Measurements from ENCODE around the gene SREBF2. TPM values are rescaled to one million over a fixed set of nuclear protein-coding genes. Genes with fewer than 3 reads are reported as not detected.
A peak's percentile ranks its signal among the peaks of the same experiment; 100 is the strongest.

The SREBF2 gene
- total and polyA plus RNA-seq, 4 donors, result 68.1 to 155 (median 75.9) TPM

DNA sequence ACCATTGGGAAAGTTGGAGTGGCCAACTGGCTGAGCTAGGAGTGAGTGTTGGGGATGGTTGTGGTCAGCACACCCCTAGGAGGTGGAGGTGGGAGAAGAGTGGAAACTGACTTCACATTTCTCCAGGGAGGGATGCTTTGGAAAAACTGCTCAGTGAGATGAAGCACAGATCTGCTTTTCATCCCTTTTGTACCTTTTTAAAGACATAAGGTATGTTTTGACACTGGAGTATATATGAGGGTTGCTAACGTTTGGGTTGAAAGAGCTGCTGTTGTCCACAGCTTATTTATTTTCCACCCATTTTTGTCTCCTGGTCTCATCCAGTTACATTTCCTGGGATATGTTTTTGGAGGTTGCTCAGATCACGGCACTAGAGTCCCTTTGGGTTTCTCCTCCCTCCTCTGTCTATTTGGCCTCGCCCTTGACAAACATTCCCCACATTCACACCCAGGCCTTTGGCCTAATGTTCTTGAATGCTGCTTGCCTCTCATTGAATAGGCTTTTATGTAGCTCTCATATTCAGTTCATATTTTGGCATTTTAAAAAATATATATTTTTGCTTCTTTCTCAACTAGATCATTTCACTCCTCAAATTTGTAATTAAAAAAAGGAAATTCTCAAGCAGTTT lies 8.3 kb downstream of the SREBF2 start:
- no peaks in the 10 kb centered on the region for H3K27me3 ChIP-seq (ENCODE audit: control insufficient read depth in 3 of 3, insufficient read depth in 3 of 3, low read length in 2 of 3)
- ATAC-seq (ENCODE audit: insufficient read depth, low FRiP score), result no peak
- TF ChIP-seq CTCF (IDR thresholded peaks at IDR 0.05; ENCODE audit: control extremely low read depth, extremely low read depth), result no peak
- no peak overlapping the region for H3K9ac ChIP-seq (ENCODE audit: insufficient read depth in 1 of 2, low read length in 2 of 2)
- no peaks in the 10 kb centered on the region for H3K9me3 ChIP-seq (ENCODE audit: control insufficient read depth in 4 of 4, insufficient read depth in 3 of 4, low read length in 3 of 4)
- peak overlapping the region in 1 of 2 donors; percentile 51 for H3K27ac ChIP-seq (ENCODE audit: low read depth in 1 of 2, low read length in 1 of 2)
- H3K36me3 ChIP-seq (ENCODE audit: control insufficient read depth in 4 of 4, insufficient read depth in 4 of 4, low read length in 4 of 4), result peaks cover 3 to 15% (median 6%) of the 10 kb centered on the region in 4 donors
- 58 to 73% methylated on average over 3 of the region's 3 CpGs for WGBS, 2 donors
- no peak overlapping the region for H3K4me3 ChIP-seq
- no peak for DNase-seq
- H3K4me1 ChIP-seq (ENCODE audit: control insufficient read depth in 5 of 5, insufficient read depth in 5 of 5, low read length in 5 of 5), result peaks cover 0 to 43% (median 12%) of the 10 kb centered on the region in 5 donors

DNA sequence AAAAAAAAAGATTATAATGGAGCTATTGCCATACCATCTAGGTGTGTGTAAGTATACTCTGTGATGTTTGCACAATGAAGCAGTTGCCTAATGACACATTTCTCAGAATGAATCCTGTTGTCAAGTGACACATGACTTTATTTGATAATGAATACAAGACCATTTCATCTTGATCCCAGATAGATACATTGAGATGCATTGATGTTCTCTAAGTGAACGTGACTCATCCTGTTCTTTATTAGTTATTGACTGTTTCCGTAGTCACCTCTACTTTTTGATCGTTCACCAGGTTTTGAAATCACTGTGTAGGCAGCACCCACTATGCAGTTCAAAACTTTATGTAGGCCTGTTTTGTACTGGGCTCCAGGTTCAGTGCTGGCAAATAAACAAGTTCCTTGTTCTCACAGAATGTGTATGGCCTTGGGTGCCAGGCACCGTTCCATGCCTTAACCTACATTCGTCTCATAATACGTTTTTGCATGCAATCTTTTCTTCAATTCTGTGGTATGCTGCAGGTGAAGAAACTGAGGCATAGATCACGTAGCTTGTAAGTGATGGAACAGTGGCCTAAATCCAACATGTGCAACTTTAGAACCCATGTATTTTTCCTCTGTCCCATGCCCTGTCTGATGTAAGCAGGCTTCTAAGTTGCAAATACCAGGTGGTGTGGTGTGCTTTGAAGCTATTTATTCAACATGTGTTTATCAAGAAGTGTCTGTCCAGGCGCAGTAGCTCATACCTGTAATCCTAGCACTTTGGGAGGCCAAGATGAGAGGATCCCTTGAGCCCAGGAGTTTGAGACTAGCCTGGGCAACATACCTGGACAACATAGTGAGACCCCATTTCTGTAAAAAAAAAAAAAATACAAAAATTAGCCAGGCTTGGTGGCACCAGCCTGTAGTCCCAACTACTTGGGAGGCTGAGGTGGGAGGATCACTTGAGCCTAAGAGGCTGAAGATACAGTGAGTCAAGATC lies 10.4 kb downstream of the SREBF2 start:
- 86 to 93% methylated on average over 8 of the region's 8 CpGs for WGBS, 2 donors
- H3K9me3 ChIP-seq (ENCODE audit: control insufficient read depth in 4 of 4, insufficient read depth in 3 of 4, low read length in 3 of 4), result no peaks in the 10 kb centered on the region
- no peak for TF ChIP-seq CTCF (IDR thresholded peaks at IDR 0.05; ENCODE audit: control extremely low read depth, extremely low read depth)
- H3K4me3 ChIP-seq, result no peak overlapping the region
- H3K4me1 ChIP-seq (ENCODE audit: control insufficient read depth in 5 of 5, insufficient read depth in 5 of 5, low read length in 5 of 5), result peaks cover 0 to 48% (median 18%) of the 10 kb centered on the region in 5 donors
- peaks cover 3 to 14% (median 4%) of the 10 kb centered on the region in 4 donors for H3K36me3 ChIP-seq (ENCODE audit: control insufficient read depth in 4 of 4, insufficient read depth in 4 of 4, low read length in 4 of 4)
- no peak for ATAC-seq (ENCODE audit: insufficient read depth, low FRiP score)
- H3K27ac ChIP-seq (ENCODE audit: low read depth in 1 of 2, low read length in 1 of 2), result peak overlapping the region in 1 of 2 donors; percentile 57
- no peaks in the 10 kb centered on the region for H3K27me3 ChIP-seq (ENCODE audit: control insufficient read depth in 3 of 3, insufficient read depth in 3 of 3, low read length in 2 of 3)
- no peak for DNase-seq
- no peak overlapping the region for H3K9ac ChIP-seq (ENCODE audit: insufficient read depth in 1 of 2, low read length in 2 of 2)

DNA sequence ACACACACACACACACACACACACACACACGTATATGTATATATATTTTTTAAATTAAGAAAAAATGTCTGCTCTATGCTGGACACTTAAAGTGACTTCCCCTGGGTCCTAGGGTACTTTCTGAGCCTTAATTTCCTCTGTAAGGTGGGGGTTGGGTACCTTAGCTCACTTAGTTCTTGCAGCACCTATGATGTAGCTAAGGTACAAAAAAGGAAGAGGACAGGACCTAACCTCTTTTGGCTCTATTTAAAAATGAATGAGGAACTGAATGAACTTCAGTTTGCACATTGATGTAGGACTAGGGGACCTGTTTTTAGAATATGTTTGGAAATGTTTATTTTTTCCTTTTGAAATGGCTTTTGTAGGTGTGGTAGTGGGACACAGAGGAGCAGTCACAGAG lies 11.1 kb downstream of the SREBF2 start:
- no peak for ATAC-seq (ENCODE audit: insufficient read depth, low FRiP score)
- no peak for TF ChIP-seq CTCF (IDR thresholded peaks at IDR 0.05; ENCODE audit: control extremely low read depth, extremely low read depth)
- H3K4me3 ChIP-seq, result no peak overlapping the region
- 25 to 70% methylated on average over 1 of the region's 1 CpG for WGBS, 2 donors
- H3K36me3 ChIP-seq (ENCODE audit: control insufficient read depth in 4 of 4, insufficient read depth in 4 of 4, low read length in 4 of 4), result peaks cover 3 to 11% (median 4%) of the 10 kb centered on the region in 4 donors
- H3K9ac ChIP-seq (ENCODE audit: insufficient read depth in 1 of 2, low read length in 2 of 2), result no peak overlapping the region
- peaks cover 0 to 47% (median 20%) of the 10 kb centered on the region in 5 donors for H3K4me1 ChIP-seq (ENCODE audit: control insufficient read depth in 5 of 5, insufficient read depth in 5 of 5, low read length in 5 of 5)
- H3K27ac ChIP-seq (ENCODE audit: low read depth in 1 of 2, low read length in 1 of 2), result no peak overlapping the region
- no peak for DNase-seq
- no peaks in the 10 kb centered on the region for H3K27me3 ChIP-seq (ENCODE audit: control insufficient read depth in 3 of 3, insufficient read depth in 3 of 3, low read length in 2 of 3)
- H3K9me3 ChIP-seq (ENCODE audit: control insufficient read depth in 4 of 4, insufficient read depth in 3 of 4, low read length in 3 of 4), result no peaks in the 10 kb centered on the region
